Esophagus muscularis mucosa (tissue), 4 donors: Measurements from ENCODE around the gene ARHGEF37.

Source experiments
- EP300 ChIP-seq: sonication (generic); formaldehyde crosslinking; IDR thresholded peaks from one replicate; pipeline ENCODE4 v1.6.1; 2017; ENCODE audit warnings: antibody characterized with exemption
- POLR2A ChIP-seq: fragments of 450-650 bp; IDR thresholded peaks from one replicate; pipeline ENCODE4 v1.6.1; 2017; ENCODE audit warnings: antibody characterized with exemption, moderate library complexity, mild to moderate bottlenecking, low read depth
- TF ChIP-seq, protein P1 (sequence below), 3 experiments: fragments of 200-600 bp in 2 of 3; fragments of 450-650 bp in 1 of 3; sonication (generic) in 2 of 3; IDR thresholded peaks; one replicate each; pipeline ENCODE4 v1.5.1; 2017 to 2019; ENCODE audit warnings: antibody characterized with exemption in 3 of 3, mild to moderate bottlenecking in 2 of 3, moderate library complexity in 1 of 3

DNA sequence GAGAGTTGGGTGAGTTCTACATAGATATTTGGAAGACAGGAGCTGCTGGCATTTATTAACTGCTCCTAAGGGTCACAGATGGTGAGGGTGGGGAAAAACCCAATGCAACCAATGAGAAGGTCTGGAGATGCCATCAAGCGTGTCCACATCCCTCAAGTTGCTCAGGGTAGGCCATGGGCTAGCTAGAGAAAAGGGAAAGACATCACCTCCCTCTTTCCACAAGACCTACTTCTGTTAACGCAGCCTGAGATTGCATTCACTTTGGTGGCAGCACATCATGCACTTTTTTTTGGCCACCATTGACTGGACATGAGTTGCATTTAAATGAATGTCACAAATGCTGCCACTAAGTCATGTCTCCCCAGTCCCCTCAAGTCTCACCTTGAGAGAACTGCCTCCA lies 71.4 kb downstream of the ARHGEF37 start:
- TF ChIP-seq POLR2A (no peak), EP300 (no peak)
- TF ChIP-seq, protein P1, sequence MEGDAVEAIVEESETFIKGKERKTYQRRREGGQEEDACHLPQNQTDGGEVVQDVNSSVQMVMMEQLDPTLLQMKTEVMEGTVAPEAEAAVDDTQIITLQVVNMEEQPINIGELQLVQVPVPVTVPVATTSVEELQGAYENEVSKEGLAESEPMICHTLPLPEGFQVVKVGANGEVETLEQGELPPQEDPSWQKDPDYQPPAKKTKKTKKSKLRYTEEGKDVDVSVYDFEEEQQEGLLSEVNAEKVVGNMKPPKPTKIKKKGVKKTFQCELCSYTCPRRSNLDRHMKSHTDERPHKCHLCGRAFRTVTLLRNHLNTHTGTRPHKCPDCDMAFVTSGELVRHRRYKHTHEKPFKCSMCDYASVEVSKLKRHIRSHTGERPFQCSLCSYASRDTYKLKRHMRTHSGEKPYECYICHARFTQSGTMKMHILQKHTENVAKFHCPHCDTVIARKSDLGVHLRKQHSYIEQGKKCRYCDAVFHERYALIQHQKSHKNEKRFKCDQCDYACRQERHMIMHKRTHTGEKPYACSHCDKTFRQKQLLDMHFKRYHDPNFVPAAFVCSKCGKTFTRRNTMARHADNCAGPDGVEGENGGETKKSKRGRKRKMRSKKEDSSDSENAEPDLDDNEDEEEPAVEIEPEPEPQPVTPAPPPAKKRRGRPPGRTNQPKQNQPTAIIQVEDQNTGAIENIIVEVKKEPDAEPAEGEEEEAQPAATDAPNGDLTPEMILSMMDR (IDR thresholded peaks at IDR 0.05), result no peak
